ENCODE results near the gene SEMA3E. TPM values are rescaled to one million over a fixed set of nuclear protein-coding genes. Genes with fewer than 3 reads are reported as not detected.

The SEMA3E gene
- total RNA-seq, 4 donors from 2014 or later = 0.94 to 6.9 (median 2.2) TPM

GRCh38 chr7:83643739-83644138, 5.2 kb downstream of the SEMA3E start:
- no peak overlapping the region for H3K4me3 ChIP-seq (replicated peaks in 1 of 3)
- no peaks in the 10 kb centered on the region for H3K36me3 ChIP-seq
- H3K9me3 ChIP-seq = no peaks in the 10 kb centered on the region
- intact Hi-C loops (cut with DNase I) = no loop called here
- TF ChIP-seq CTCF (IDR thresholded peaks at IDR 0.05) (no peak), POLR2A (IDR thresholded peaks at IDR 0.05) (no peak)
- no peak overlapping the region for H3K27ac ChIP-seq
- no peaks in the 10 kb centered on the region for H3K4me1 ChIP-seq
- H3K27me3 ChIP-seq = no peaks in the 10 kb centered on the region
- no peak for DNase-seq

DNA sequence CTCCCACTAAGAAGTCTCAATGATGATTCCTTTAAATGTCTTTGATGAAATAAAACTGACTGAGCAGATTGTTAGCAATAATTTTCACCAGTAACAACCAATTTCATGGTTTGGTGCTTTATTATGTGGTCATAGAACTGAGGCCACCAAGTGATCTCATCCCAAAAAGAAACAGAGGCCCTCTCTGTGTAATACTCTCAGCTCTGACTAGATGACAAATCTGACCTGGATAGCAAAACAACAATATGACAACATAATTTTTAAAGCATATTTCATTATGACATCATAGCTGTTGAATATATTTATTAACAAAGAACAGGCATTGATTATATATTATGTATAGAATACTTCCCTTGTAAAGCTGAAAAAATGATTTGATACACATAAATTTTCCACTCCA, 5.9 kb downstream of the SEMA3E start:
- Histone ChIP-seq H3K27me3 (no peaks in the 10 kb centered on the region), H3K9me3 (no peaks in the 10 kb centered on the region), H3K36me3 (no peaks in the 10 kb centered on the region), H3K27ac (no peak overlapping the region), H3K4me3 (replicated peaks in 1 of 3) (no peak overlapping the region), H3K4me1 (no peaks in the 10 kb centered on the region)
- intact Hi-C loops (cut with DNase I) = no loop called here
- TF ChIP-seq POLR2A (IDR thresholded peaks at IDR 0.05) = no peak
- TF ChIP-seq CTCF (IDR thresholded peaks at IDR 0.05) = no peak
- DNase-seq = no peak

DNA sequence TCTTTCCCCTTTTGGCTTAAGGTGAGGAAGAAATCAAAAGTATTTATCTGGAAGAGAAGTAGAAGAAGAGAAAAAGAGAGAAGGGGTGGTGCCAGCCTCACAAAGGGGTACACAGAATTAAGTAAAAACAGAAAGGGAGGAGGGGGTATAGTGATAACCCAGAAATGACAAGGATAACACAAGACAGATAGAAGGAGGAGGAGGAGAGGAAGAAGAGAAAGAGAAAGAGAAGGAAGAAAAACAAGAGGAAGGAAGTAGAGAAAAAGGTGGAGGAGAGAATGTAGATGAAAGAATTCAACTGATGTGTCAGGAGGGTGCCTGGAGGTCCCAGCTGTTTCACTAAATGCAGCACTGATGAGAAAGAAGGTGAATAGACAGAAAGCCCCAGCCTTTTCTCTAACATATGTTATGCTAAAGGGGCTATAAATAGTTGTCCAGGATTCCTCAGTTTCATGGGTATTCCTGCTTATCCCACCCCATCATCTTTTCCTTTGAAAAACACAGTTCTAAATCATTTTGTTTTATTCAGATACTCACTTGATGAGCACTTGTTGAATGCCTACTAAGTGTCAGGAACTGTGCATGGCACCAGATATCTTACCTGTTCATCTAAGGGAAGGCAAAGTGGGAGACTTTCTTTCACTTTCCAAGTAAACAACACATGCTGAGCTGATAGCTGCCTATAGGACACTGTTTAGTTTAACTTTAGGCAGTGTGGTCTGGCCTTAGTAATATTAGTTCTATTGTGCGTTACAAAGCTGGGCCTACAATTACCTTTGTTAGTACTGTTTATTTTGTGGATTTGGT, 8.0 kb downstream of the SEMA3E start:
- no peak overlapping the region for H3K27ac ChIP-seq
- no peaks in the 10 kb centered on the region for H3K4me1 ChIP-seq
- no peaks in the 10 kb centered on the region for H3K36me3 ChIP-seq
- no peak overlapping the region for H3K4me3 ChIP-seq (replicated peaks in 1 of 3)
- TF ChIP-seq POLR2A (IDR thresholded peaks at IDR 0.05) (no peak), CTCF (IDR thresholded peaks at IDR 0.05) (no peak)
- H3K27me3 ChIP-seq = no peaks in the 10 kb centered on the region
- WGBS, 2 donors = 85 to 90% methylated on average over 1 of the region's 1 CpG
- DNase-seq = no peak
- no peaks in the 10 kb centered on the region for H3K9me3 ChIP-seq
- intact Hi-C loops (cut with DNase I) = no loop called here

GRCh38 chr7:83640240-83640639, 8.7 kb downstream of the SEMA3E start:
- 81 to 89% methylated on average over 1 of the region's 1 CpG for WGBS, 2 donors
- no peak for DNase-seq
- Histone ChIP-seq H3K4me3 (replicated peaks in 1 of 3) (no peak overlapping the region), H3K4me1 (no peaks in the 10 kb centered on the region), H3K27me3 (no peaks in the 10 kb centered on the region), H3K36me3 (no peaks in the 10 kb centered on the region), H3K9me3 (no peaks in the 10 kb centered on the region), H3K27ac (no peak overlapping the region)
- TF ChIP-seq POLR2A (IDR thresholded peaks at IDR 0.05) = no peak
- no peak for TF ChIP-seq CTCF (IDR thresholded peaks at IDR 0.05)
- intact Hi-C loops (cut with DNase I) = no loop called here

GRCh38 chr7:83633516-83633915, 15.4 kb downstream of the SEMA3E start:
- Histone ChIP-seq H3K27ac (no peak overlapping the region), H3K9me3 (no peaks in the 10 kb centered on the region), H3K27me3 (no peaks in the 10 kb centered on the region), H3K4me3 (replicated peaks in 1 of 3) (no peak overlapping the region), H3K4me1 (no peaks in the 10 kb centered on the region), H3K36me3 (no peaks in the 10 kb centered on the region)
- TF ChIP-seq POLR2A (IDR thresholded peaks at IDR 0.05) (no peak), CTCF (IDR thresholded peaks at IDR 0.05) (no peak)
- 88 to 94% methylated on average over 2 of the region's 2 CpGs for WGBS, 2 donors
- DNase-seq = no peak
- intact Hi-C loops (cut with DNase I) = no loop called here

All from thyroid gland (tissue), 4 donors.